ENCODE measurements around the gene NRBP1. TPM values are rescaled to one million over a fixed set of nuclear protein-coding genes. Genes with fewer than 3 reads are reported as not detected.
A peak's percentile ranks its signal among the peaks of the same experiment; 100 is the strongest.

The NRBP1 gene
- total and polyA plus RNA-seq, 2 of the 8 experiments (the other 6 are each of a cell fraction or from before 2014, with no cell fraction given): 115 to 145 TPM

GRCh38 chr2:27489498-27490397, 61.3 kb downstream of the NRBP1 start, which contains the start of gene IFT172 (continued):
- TF ChIP-seq, protein P1, sequence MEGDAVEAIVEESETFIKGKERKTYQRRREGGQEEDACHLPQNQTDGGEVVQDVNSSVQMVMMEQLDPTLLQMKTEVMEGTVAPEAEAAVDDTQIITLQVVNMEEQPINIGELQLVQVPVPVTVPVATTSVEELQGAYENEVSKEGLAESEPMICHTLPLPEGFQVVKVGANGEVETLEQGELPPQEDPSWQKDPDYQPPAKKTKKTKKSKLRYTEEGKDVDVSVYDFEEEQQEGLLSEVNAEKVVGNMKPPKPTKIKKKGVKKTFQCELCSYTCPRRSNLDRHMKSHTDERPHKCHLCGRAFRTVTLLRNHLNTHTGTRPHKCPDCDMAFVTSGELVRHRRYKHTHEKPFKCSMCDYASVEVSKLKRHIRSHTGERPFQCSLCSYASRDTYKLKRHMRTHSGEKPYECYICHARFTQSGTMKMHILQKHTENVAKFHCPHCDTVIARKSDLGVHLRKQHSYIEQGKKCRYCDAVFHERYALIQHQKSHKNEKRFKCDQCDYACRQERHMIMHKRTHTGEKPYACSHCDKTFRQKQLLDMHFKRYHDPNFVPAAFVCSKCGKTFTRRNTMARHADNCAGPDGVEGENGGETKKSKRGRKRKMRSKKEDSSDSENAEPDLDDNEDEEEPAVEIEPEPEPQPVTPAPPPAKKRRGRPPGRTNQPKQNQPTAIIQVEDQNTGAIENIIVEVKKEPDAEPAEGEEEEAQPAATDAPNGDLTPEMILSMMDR (IDR thresholded peaks at IDR 0.05; ENCODE audit: control extremely low read depth in 1 of 3, insufficient read depth in 1 of 3, low read depth in 1 of 3, low read length in 3 of 3): no peak
- TF ChIP-seq CREB1 (IDR thresholded peaks at IDR 0.05) (peak; percentile 99), USF2 (IDR thresholded peaks at IDR 0.05; ENCODE audit: low read length) (peak; percentile 16; the same call in 1 of the 2 replicates), TBP (IDR thresholded peaks at IDR 0.05; ENCODE audit: low read depth, low read length) (peak; percentile 73), CHD2 (IDR thresholded peaks at IDR 0.05; ENCODE audit: low read length) (peak; percentile 39; the same call in 1 of the 2 replicates), TCF12 (IDR thresholded peaks at IDR 0.05; ENCODE audit: low read depth, low read length) (0 out of 2 replicates have a peak, but pooled peaks have one; percentile 15), SIN3A (conservative IDR thresholded peaks at IDR 0.05 in 1 of 2, IDR thresholded peaks at IDR 0.05 in 1 of 2; ENCODE audit: low read depth in 1 of 2, low read length in 2 of 2) (peak; percentile 96 to 99), HDAC2 (IDR thresholded peaks at IDR 0.05; ENCODE audit: borderline replicate concordance in 1 of 2, low read depth in 2 of 2, low read length in 2 of 2) (peak in 1 of 2 experiments; percentile 89; a peak in 2 of 4 replicates), PHF8 (conservative IDR thresholded peaks at IDR 0.05; ENCODE audit: low read depth, low read length) (peak; percentile 49), RAD21 (IDR thresholded peaks at IDR 0.05 in 1 of 2, conservative IDR thresholded peaks at IDR 0.05 in 1 of 2; ENCODE audit: low read depth in 2 of 2, low read length in 2 of 2) (no peak), KDM4A (IDR thresholded peaks at IDR 0.05; ENCODE audit: low read depth, low read length, severe bottlenecking) (peak; percentile 99), POLR2A (IDR thresholded peaks at IDR 0.05; ENCODE audit: control extremely low read depth in 1 of 2, low read depth in 2 of 2, low read length in 2 of 2) (peak; percentile 59 to 85), SAP30 (IDR thresholded peaks at IDR 0.05; ENCODE audit: insufficient read depth, insufficient replicate concordance, low read length) (peak; percentile 99), CBX8 (IDR thresholded peaks at IDR 0.05; ENCODE audit: borderline replicate concordance, low read depth, low read length) (no peak), SIX5 (IDR thresholded peaks at IDR 0.05; ENCODE audit: low read depth, low read length) (no peak)
- TF ChIP-seq, protein P2, sequence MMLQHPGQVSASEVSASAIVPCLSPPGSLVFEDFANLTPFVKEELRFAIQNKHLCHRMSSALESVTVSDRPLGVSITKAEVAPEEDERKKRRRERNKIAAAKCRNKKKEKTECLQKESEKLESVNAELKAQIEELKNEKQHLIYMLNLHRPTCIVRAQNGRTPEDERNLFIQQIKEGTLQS (IDR thresholded peaks at IDR 0.05; ENCODE audit: insufficient read depth, low read depth, low read length): peak; percentile 83
- TF ChIP-seq, protein P3, sequence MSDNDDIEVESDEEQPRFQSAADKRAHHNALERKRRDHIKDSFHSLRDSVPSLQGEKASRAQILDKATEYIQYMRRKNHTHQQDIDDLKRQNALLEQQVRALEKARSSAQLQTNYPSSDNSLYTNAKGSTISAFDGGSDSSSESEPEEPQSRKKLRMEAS (IDR thresholded peaks at IDR 0.05): peak; percentile 93

Data from H1 (cell line).